Suprapubic skin (tissue), 4 donors: ENCODE measurements around the gene CD96. TPM values are rescaled to one million over a fixed set of nuclear protein-coding genes. Genes with fewer than 3 reads are reported as not detected.

ENCODE experiments used
- DNase-seq, 2 donors: peaks; one replicate each; pipeline ENCODE4 v3.0.0-alpha.2; 2019; ENCODE audit warnings: low spot score in 2 of 2
- H3K27ac ChIP-seq: fragments of 200-600 bp; sonication (generic); one replicate; pipeline ENCODE4 v1.5.1; 2019
- H3K27me3 ChIP-seq: fragments of 200-600 bp; sonication (generic); one replicate; pipeline ENCODE4 v1.5.1; 2019
- H3K36me3 ChIP-seq: fragments of 200-600 bp; sonication (generic); one replicate; pipeline ENCODE4 v1.5.1; 2019
- H3K4me1 ChIP-seq: fragments of 200-600 bp; sonication (generic); one replicate; pipeline ENCODE4 v1.5.1; 2019
- H3K4me3 ChIP-seq: fragments of 200-600 bp; sonication (generic); one replicate; pipeline ENCODE4 v1.5.1; 2019; ENCODE audit warnings: mild to moderate bottlenecking
- H3K9me3 ChIP-seq: fragments of 200-600 bp; sonication (generic); one replicate; pipeline ENCODE4 v1.5.1; 2019
- EP300 ChIP-seq: sonication (generic); formaldehyde crosslinking; IDR thresholded peaks from one replicate; pipeline ENCODE4 v1.6.1; 2017; ENCODE audit warnings: antibody characterized with exemption
- POLR2A ChIP-seq, 2 donors: fragments of 450-650 bp; IDR thresholded peaks; one replicate each; pipeline ENCODE4 v1.6.1; 2017; ENCODE audit warnings: antibody characterized with exemption in 2 of 2, mild to moderate bottlenecking in 2 of 2, moderate library complexity in 2 of 2
- POLR2AphosphoS5 ChIP-seq, 3 donors: sonication (generic); formaldehyde crosslinking; IDR thresholded peaks; one replicate each; pipeline ENCODE4 v1.6.1; 2017; ENCODE audit warnings: antibody characterized with exemption in 3 of 3
- WGBS: methylation state at CpG from one replicate; pipeline ENCODE4 v1.1.5; 2018; 5-methylcytosine and 5-hydroxymethylcytosine counted together
- total RNA-seq, 4 donors: library from RNA; depleted of rRNA; stranded (reverse); fragments of >200 nt; gene quantifications; one replicate each; pipeline ENCODE4 v1.1.0, GENCODE V29; 2016
- TF ChIP-seq, protein P1 (sequence below), 2 donors: fragments of 200-600 bp in 1 of 2; fragments of 450-650 bp in 1 of 2; sonication (generic) in 1 of 2; IDR thresholded peaks; one replicate each; pipeline ENCODE4 v1.5.1; 2016 to 2019; ENCODE audit warnings: antibody characterized with exemption in 2 of 2, mild to moderate bottlenecking in 1 of 2, moderate library complexity in 1 of 2

The CD96 gene
- total RNA-seq, 4 donors from 2014 or later, result 0.49 to 0.56 (median 0.55) TPM; not detected in 1

DNA sequence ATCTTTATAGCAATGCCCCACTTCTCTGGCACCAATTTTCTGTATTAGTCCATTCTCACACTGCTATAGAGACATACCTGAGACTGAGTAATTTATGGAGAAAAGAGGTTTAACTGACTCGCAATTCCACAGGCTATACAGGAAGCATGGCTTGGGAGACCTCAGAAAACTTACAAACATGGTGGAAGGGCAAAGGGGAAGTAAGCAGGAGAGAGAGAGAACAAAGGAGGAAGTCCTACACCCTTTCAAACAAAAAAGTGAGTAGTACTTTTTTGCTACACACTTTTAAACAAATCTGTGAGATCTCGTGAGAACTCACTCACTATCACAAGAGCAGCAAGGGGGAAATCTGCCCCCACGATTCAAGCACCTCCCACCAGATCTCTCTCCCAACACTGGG is 120.9 kb downstream of the CD96 start:
- Histone ChIP-seq H3K27ac (no peak overlapping the region), H3K36me3 (no peaks in the 10 kb centered on the region), H3K4me1 (no peaks in the 10 kb centered on the region), H3K9me3 (no peaks in the 10 kb centered on the region), H3K4me3 (no peak overlapping the region), H3K27me3 (no peaks in the 10 kb centered on the region)
- TF ChIP-seq POLR2A (IDR thresholded peaks at IDR 0.05) (no peak), EP300 (no peak), POLR2AphosphoS5 (IDR thresholded peaks at IDR 0.05) (no peak)
- TF ChIP-seq, protein P1, sequence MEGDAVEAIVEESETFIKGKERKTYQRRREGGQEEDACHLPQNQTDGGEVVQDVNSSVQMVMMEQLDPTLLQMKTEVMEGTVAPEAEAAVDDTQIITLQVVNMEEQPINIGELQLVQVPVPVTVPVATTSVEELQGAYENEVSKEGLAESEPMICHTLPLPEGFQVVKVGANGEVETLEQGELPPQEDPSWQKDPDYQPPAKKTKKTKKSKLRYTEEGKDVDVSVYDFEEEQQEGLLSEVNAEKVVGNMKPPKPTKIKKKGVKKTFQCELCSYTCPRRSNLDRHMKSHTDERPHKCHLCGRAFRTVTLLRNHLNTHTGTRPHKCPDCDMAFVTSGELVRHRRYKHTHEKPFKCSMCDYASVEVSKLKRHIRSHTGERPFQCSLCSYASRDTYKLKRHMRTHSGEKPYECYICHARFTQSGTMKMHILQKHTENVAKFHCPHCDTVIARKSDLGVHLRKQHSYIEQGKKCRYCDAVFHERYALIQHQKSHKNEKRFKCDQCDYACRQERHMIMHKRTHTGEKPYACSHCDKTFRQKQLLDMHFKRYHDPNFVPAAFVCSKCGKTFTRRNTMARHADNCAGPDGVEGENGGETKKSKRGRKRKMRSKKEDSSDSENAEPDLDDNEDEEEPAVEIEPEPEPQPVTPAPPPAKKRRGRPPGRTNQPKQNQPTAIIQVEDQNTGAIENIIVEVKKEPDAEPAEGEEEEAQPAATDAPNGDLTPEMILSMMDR (IDR thresholded peaks at IDR 0.05), result no peak
- WGBS, result 67% methylated on average over 3 of the region's 3 CpGs
- DNase-seq, result no peak

DNA sequence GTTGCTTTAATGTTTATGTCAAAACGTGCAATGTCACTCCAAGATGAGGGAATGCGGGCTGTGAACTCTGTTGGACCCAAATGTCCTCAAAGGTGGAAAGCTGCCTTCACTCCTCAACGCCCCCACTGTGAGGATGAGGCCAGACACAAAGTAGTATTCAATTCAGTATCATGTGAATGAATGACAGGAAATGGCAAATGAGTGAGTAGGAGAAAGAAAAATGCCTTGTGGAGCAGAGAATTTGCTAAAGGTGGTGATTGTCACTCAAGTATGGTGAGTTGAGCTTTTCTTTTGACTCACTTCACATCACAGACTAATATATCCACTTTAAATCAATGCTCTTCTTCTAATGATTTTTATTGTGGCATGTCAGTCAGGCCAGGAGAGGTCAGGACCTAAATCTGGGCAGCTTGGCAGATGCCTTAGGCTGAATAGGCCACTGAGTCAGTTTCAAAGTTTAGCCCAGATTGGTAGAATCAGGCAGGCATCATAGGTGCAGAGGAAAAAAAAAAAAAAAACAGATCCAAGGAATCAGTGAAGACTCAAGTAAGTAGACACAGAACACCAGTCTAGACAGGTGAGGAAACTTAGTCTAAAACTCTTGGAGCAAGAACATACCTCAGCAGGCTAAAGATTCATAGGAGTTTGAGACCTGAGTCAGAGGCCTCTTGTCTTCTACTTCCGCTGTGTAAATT is 124.2 kb downstream of the CD96 start:
- Histone ChIP-seq H3K27ac (no peak overlapping the region), H3K36me3 (no peaks in the 10 kb centered on the region), H3K9me3 (no peaks in the 10 kb centered on the region), H3K4me3 (no peak overlapping the region), H3K27me3 (no peaks in the 10 kb centered on the region), H3K4me1 (peaks cover 11% of the 10 kb centered on the region)
- no peak for TF ChIP-seq POLR2A (IDR thresholded peaks at IDR 0.05)
- TF ChIP-seq, protein P1 (IDR thresholded peaks at IDR 0.05), result no peak
- no peak for TF ChIP-seq POLR2AphosphoS5 (IDR thresholded peaks at IDR 0.05)
- no peak for TF ChIP-seq EP300
- DNase-seq, result no peak
- WGBS, result 66% methylated on average over 4 of the region's 4 CpGs

DNA sequence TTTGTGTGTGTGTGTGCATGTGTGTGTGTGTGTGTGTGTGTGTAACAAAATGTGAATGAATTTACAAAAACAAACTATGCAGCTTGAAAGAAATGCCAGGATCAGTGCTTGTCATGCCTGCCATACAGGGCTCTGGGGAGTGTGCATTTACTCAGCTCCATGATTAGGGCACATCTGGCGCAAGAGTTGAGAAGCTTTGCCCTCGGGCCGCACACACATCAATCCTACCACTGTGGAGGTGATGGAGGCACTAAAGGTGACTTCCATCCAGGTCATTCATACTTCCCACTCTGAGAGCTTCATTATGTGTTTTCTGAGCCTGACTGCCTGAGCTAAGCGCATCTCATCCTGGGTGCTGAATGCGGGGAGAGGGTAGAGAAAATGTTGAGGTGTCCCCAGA is 125.2 kb downstream of the CD96 start:
- Histone ChIP-seq H3K27me3 (no peaks in the 10 kb centered on the region), H3K4me3 (no peak overlapping the region), H3K9me3 (no peaks in the 10 kb centered on the region), H3K4me1 (peaks cover 11% of the 10 kb centered on the region), H3K36me3 (no peaks in the 10 kb centered on the region), H3K27ac (no peak overlapping the region)
- no peak for TF ChIP-seq EP300
- TF ChIP-seq POLR2A (IDR thresholded peaks at IDR 0.05), result no peak
- TF ChIP-seq, protein P1 (IDR thresholded peaks at IDR 0.05), result no peak
- no peak for TF ChIP-seq POLR2AphosphoS5 (IDR thresholded peaks at IDR 0.05)
- no peak for DNase-seq
- 91% methylated on average over 5 of the region's 5 CpGs for WGBS

DNA sequence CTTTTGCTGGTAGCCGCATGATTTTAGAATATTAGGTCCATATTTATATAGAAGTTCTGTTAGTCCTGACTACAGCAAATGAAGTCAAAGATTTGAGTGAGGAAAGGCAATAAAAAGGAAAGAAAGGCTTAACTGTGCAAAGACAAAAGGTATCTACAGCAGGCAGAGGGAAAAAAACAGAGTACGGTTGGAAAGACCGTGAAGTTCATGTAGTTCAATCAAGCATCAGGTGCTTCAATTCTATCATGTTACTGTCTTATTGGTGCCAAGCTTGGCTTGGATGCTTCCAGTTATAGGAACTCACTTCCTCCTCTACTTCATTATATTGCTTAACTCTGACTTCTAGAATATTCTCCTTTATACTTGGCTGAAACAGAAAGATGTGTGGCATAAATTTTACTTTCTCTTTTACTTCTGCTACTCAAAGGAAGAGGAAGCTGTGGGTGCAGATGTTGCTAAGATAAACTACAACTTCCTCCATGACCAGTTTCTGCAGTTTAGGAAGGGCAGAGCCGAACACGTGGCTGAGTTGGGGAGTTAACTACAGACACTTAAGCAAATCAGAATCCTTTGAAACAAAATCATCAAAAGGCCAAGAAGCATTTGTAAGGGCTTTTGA is 125.7 kb downstream of the CD96 start:
- Histone ChIP-seq H3K27ac (no peak overlapping the region), H3K27me3 (no peaks in the 10 kb centered on the region), H3K4me3 (no peak overlapping the region), H3K9me3 (no peaks in the 10 kb centered on the region), H3K36me3 (no peaks in the 10 kb centered on the region), H3K4me1 (peaks cover 11% of the 10 kb centered on the region)
- DNase-seq, result no peak
- 54% methylated on average over 5 of the region's 5 CpGs for WGBS
- TF ChIP-seq EP300 (no peak), POLR2AphosphoS5 (IDR thresholded peaks at IDR 0.05) (no peak), POLR2A (IDR thresholded peaks at IDR 0.05) (no peak)
- TF ChIP-seq, protein P1 (IDR thresholded peaks at IDR 0.05), result no peak

- TF ChIP-seq, protein P1 (IDR thresholded peaks at IDR 0.05), result no peak
- TF ChIP-seq EP300 (no peak), POLR2AphosphoS5 (IDR thresholded peaks at IDR 0.05) (no peak), POLR2A (IDR thresholded peaks at IDR 0.05) (no peak)
Measured at GRCh38 chr3:111668326-111668725, 126.3 kb downstream of the CD96 start.

More at GRCh38 chr3:111668326-111668725, 126.3 kb downstream of the CD96 start:
- peaks cover 11% of the 10 kb centered on the region for H3K4me1 ChIP-seq
- no peak overlapping the region for H3K27ac ChIP-seq
- no peaks in the 10 kb centered on the region for H3K36me3 ChIP-seq
- no peaks in the 10 kb centered on the region for H3K27me3 ChIP-seq
- no peak overlapping the region for H3K4me3 ChIP-seq
- no peak for DNase-seq
- no peaks in the 10 kb centered on the region for H3K9me3 ChIP-seq
